GM10266 (cell line): Measurements from ENCODE around the gene CFAP53.

Source experiments
- DNase-seq: peaks from one replicate; pipeline ENCODE4 v3.0.0; 2012; ENCODE audit errors: extremely low spot score
- CTCF ChIP-seq: IDR thresholded peaks from 2 replicates; pipeline ENCODE4 v1.5.1; 2012; ENCODE audit warnings: mild to moderate bottlenecking, low read depth; ENCODE audit not compliant: control insufficient read depth, insufficient read depth; ENCODE audit errors: missing control alignments

The CFAP53 gene

GRCh38 chr18:50201476-50202018 is 64.7 kb downstream of the CFAP53 start:
- DNase-seq = no peak
- no peak for TF ChIP-seq CTCF

DNA sequence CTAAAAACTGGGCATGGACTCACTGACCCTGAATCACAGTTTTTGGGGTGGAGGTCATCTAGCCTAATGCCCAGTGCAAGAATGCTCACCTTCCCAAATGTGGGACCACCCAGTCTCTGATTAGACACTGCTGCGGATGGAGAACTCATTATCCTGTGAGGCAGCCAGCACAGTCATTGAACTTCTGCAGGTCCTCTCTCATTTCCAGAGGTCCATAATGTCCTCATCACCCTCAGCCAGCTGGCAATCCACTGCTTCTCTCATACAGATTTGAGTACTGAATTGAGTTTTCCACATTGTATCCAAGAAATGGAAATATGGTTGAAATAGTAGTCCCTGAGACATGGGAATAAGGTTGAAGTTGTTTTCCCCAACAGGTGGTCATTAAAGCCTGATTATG is 66.4 kb downstream of the CFAP53 start:
- DNase-seq = no peak
- TF ChIP-seq CTCF = no peak

DNA sequence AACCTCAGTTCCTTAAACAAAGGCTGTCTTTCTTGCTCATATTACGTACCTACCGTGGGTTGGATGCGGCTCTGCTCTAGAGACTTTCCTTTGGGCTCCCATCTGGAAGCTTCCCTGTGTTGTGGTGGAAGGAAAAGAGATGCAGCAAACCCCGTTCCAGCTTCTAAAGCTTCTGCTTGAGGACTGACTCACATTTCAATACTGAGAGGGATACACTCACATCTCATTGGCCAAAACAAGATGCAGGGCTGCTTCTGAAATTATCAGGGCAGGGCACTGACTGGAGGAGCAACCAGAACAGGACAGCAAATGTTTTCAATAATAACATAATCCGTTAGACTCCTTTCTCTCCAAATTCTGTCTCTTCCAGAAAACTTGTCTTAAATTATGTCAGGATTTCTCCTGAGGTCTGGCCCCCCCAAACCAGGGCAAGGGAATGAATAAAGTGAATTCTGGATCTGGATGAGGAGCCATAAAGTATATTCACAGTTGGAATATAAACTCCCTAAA is 66.9 kb downstream of the CFAP53 start:
- no peak for TF ChIP-seq CTCF
- DNase-seq = no peak

- no peak for DNase-seq
- TF ChIP-seq CTCF = no peak
These were observed 70.0 kb downstream of the CFAP53 start for GRCh38 chr18:50196261-50196660.

GRCh38 chr18:50195689-50196088 is 70.6 kb downstream of the CFAP53 start:
- no peak for DNase-seq
- no peak for TF ChIP-seq CTCF

- peak; percentile 86 for DNase-seq
- peak; percentile 75 for TF ChIP-seq CTCF
These were observed 71.4 kb downstream of the CFAP53 start, which contains the start of gene MYO5B for GRCh38 chr18:50194631-50195532. Gene MYO5B (minus strand): TSS chr18:50195147. CDS start chr18:50194793, 354 bp downstream.
